ENCODE measurements around the gene WHRN. TPM values are rescaled to one million over a fixed set of nuclear protein-coding genes. Genes with fewer than 3 reads are reported as not detected.
A peak's percentile ranks its signal among the peaks of the same experiment; 100 is the strongest.

WHRN gene
- total RNA-seq, 1 donor from 2014 or later = 14.5 TPM

DNA sequence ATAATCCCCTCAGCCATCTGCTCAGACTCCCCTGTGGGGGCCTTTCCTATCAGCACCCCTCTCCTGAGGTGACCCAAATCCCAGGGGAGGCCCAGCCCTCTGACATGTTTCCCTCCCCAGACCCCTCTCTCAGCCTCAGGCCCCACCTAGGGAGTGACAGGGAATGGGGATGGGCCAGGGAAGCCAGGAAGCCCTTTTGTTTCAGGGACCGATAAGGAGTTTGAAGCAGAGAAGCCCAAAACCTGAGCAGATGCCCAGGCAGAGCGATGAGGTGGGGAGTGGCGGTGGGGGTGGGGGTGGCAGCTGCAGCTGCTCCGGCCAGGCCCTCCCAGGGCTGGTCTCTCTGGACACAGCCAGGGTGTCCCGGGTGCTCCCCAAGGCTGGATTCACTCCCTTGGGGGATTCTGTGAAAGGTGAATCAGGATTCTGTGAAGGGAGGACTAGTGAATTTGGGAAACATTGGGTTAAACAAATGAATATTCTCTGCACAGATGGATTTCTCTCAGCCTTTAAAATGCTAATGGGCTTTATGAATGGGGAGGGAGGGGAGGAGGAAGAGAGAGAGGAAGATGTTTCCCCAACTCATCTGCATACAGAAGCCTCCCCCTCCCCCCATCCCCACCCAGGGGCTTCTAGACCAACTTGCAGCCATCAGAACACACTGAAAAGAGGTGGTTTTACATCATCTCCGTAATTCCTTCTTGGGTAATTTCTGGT, 134.9 kb downstream of the WHRN start:
- no peaks in the 10 kb centered on the region for H3K9me3 Mint-ChIP-seq
- TF ChIP-seq, protein P1, sequence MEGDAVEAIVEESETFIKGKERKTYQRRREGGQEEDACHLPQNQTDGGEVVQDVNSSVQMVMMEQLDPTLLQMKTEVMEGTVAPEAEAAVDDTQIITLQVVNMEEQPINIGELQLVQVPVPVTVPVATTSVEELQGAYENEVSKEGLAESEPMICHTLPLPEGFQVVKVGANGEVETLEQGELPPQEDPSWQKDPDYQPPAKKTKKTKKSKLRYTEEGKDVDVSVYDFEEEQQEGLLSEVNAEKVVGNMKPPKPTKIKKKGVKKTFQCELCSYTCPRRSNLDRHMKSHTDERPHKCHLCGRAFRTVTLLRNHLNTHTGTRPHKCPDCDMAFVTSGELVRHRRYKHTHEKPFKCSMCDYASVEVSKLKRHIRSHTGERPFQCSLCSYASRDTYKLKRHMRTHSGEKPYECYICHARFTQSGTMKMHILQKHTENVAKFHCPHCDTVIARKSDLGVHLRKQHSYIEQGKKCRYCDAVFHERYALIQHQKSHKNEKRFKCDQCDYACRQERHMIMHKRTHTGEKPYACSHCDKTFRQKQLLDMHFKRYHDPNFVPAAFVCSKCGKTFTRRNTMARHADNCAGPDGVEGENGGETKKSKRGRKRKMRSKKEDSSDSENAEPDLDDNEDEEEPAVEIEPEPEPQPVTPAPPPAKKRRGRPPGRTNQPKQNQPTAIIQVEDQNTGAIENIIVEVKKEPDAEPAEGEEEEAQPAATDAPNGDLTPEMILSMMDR (IDR thresholded peaks at IDR 0.05) = no peak
- H3K36me3 Mint-ChIP-seq (ENCODE audit: low read depth) = peaks cover 85% of the 10 kb centered on the region
- intact Hi-C loops (cut with micrococcal nuclease) = no loop called here
- H3K4me3 Mint-ChIP-seq = peak overlapping the region; percentile 21
- peak overlapping the region; percentile 98 for H3K27ac Mint-ChIP-seq
- no peak for DNase-seq
- ChIA-PET CTCF (interaction anchor here (3.6 kb wide), 1 partner anchor 14 kb away, joined by 46 read pairs; the partner anchor contains the start of gene AKNA), POLR2A (interaction anchor here (0.6 to 15.2 kb wide), 3 partner anchors 17 to 22 kb away, joined by 5 to 913 read pairs (median 7); partner anchors contain the start of gene AKNA)
- ATAC-seq (ENCODE audit: low read depth) = no peak
- H3K4me1 Mint-ChIP-seq = peaks cover 98% of the 10 kb centered on the region
- no peaks in the 10 kb centered on the region for H3K27me3 Mint-ChIP-seq

DNA sequence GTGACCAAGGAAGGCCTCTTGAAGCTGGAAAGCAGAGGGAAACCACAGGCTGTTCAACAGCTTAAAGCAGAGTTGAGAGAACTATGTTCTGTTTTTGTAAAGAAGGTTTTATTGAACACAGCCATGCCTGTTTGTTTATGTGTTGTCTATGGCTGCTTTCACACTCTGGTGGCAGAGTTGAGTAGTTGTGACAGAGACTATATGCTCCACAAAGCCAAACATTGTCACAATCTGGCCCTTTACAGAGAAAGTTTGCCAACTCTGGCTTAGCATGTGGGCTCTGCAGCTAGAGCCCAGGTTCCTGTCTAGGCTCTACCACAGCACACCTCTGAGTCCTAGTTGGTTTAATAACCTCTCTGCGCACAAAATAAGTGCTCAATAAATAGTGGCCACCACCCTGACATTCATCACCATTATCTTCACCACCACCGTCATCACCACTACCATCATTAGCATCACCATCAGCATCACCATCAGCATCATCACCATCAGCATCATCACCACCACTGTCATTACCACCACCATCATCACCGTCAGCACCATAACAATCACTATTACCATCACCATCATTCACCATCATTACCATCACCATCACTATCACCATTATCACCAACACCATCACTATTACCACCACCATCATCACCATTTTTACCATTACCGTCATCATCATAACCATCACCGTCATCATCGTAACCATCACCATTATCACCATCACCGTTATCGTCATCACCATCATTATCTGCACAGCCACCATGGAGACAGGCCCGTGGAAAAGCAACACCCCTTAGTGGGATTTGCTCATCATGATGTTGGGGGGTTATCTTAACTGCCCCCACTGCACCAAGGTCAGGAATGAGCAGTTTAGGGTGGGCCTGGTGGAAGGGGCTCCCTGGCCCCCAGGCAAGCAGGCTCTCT, 135.8 kb downstream of the WHRN start:
- Mint-ChIP-seq H3K4me1 (peaks cover 97% of the 10 kb centered on the region), H3K36me3 (ENCODE audit: low read depth) (peaks cover 84% of the 10 kb centered on the region), H3K4me3 (peak overlapping the region; percentile 4), H3K9me3 (peaks cover 4% of the 10 kb centered on the region), H3K27me3 (no peaks in the 10 kb centered on the region), H3K27ac (peak overlapping the region; percentile 36)
- ChIA-PET CTCF (interaction anchor here (0.8 to 1.9 kb wide), 3 partner anchors 18 to 277 kb away, joined by 3 to 9 read pairs (median 4); partner anchors contain the start of gene AKNA), POLR2A (interaction anchor here (0.5 to 15.2 kb wide), 4 partner anchors 16 to 560 kb away, joined by 4 to 913 read pairs (median 15); partner anchors contain the start of gene AKNA)
- intact Hi-C loops (cut with micrococcal nuclease) = no loop called here
- no peak for DNase-seq
- TF ChIP-seq, protein P1 (IDR thresholded peaks at IDR 0.05) = no peak
- ATAC-seq (ENCODE audit: low read depth) = no peak

DNA sequence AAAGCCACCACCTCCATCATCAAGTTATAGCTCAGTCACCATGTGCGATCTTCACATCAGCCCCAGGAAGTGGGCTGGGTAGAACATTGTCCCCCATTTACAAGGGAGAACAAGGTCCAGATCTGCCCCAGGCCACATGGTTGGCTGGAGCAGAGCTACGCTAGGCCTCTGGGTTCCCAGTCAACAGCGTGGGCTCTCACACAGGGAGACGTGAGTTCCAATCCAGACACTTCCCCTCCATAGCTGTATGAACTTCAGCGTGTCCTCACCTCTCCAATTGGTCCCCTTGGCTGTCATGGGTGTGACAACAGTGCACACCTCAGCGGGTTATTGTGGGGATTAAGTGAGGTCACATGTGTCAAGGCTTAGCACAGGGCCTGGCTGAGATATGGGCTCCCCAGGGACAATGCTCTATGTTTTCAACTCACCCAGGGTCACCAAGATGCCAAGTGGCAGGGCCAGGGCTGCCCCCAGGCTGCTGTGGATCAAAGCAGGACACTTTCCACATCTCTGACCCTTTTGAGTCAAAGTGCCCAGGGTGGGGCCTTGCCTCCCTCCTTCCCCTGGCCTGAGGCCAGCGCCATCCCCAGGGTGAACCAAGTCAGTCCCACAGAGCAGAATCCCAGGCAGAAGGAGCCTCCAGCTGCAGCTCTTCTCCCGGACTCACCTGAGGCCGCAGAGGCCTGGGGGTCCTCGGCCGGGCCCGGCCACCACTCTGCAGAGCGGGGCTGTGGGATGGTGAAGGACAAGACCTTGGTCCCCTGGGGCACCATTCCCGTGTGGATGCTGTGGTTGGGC, 137.3 kb downstream of the WHRN start:
- H3K27ac Mint-ChIP-seq = peak overlapping the region; percentile 91
- peak overlapping the region; percentile 52 for H3K4me3 Mint-ChIP-seq
- peaks cover 84% of the 10 kb centered on the region for H3K36me3 Mint-ChIP-seq (ENCODE audit: low read depth)
- H3K9me3 Mint-ChIP-seq = peaks cover 4% of the 10 kb centered on the region
- intact Hi-C loops (cut with micrococcal nuclease) = no loop called here
- DNase-seq = no peak
- ChIA-PET CTCF (interaction anchor here (1.0 to 2.1 kb wide), 4 partner anchors 18 to 38 kb away, joined by 4 to 12 read pairs (median 8); partner anchors contain the start of gene AKNA), POLR2A (interaction anchor here (0.7 to 15.2 kb wide), 6 partner anchors 10 to 243 kb away, joined by 3 to 913 read pairs (median 4); partner anchors contain the start of genes AKNA, ATP6V1G1 and TMEM268)
- no peak for ATAC-seq (ENCODE audit: low read depth)
- TF ChIP-seq, protein P1 (IDR thresholded peaks at IDR 0.05) = no peak
- no peaks in the 10 kb centered on the region for H3K27me3 Mint-ChIP-seq
- peaks cover 97% of the 10 kb centered on the region for H3K4me1 Mint-ChIP-seq

DNA sequence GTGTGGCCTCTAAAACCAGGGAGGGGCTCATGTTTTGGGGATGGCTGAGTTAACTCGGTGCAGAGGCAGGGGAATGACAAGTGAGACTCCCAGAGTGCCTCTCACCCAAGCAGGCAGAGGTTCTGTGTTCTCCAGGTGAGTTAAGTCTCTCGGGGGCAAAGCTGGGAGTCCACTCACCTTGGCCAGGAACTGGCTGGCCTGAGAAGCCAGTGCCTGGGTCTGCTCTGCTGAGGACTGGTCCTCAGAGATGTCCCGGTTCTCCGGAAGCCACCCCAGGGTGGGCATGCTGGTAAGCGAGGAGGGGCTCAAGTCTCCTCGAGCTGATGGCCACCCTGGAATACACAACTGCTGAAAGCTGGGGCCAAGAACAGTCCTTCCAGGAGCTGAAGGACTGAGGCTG, 137.9 kb downstream of the WHRN start:
- ChIA-PET CTCF (interaction anchor here (1.3 to 2.1 kb wide), 4 partner anchors 18 to 23 kb away, joined by 3 to 12 read pairs (median 8); partner anchors contain the start of gene AKNA), POLR2A (interaction anchor here (0.9 to 15.2 kb wide), 4 partner anchors 11 to 220 kb away, joined by 4 to 913 read pairs (median 14); partner anchors contain the start of genes AKNA and ATP6V1G1)
- peak overlapping the region; percentile 91 for H3K27ac Mint-ChIP-seq
- H3K27me3 Mint-ChIP-seq = no peaks in the 10 kb centered on the region
- no peak for DNase-seq
- H3K9me3 Mint-ChIP-seq = peaks cover 4% of the 10 kb centered on the region
- peaks cover 89% of the 10 kb centered on the region for H3K36me3 Mint-ChIP-seq (ENCODE audit: low read depth)
- intact Hi-C loops (cut with micrococcal nuclease) = no loop called here
- H3K4me1 Mint-ChIP-seq = peaks cover 96% of the 10 kb centered on the region
- TF ChIP-seq, protein P1 (IDR thresholded peaks at IDR 0.05) = no peak
- H3K4me3 Mint-ChIP-seq = peak overlapping the region; percentile 69
- no peak for ATAC-seq (ENCODE audit: low read depth)

All from activated B cell treated with CpG ODN at 0.5 μM for 24 hours (primary cell).